M059J (cell line): Measurements from ENCODE around the gene UROS. TPM values are rescaled to one million over a fixed set of nuclear protein-coding genes. Genes with fewer than 3 reads are reported as not detected.

ENCODE experiments used
- DNase-seq: peaks from one replicate; pipeline ENCODE4 v3.0.0-alpha.2; 2012; ENCODE audit warnings: low read depth
- total RNA-seq: library from RNA; depleted of rRNA; stranded (reverse); fragments of >200 nt; shearing (Covaris generic); gene quantifications from 2 replicates; pipeline ENCODE4 v1.2.3, GENCODE V29; 2014; rRNA removed

The UROS gene
- total RNA-seq, result 73.3 and 100 TPM in 2 replicates

DNA sequence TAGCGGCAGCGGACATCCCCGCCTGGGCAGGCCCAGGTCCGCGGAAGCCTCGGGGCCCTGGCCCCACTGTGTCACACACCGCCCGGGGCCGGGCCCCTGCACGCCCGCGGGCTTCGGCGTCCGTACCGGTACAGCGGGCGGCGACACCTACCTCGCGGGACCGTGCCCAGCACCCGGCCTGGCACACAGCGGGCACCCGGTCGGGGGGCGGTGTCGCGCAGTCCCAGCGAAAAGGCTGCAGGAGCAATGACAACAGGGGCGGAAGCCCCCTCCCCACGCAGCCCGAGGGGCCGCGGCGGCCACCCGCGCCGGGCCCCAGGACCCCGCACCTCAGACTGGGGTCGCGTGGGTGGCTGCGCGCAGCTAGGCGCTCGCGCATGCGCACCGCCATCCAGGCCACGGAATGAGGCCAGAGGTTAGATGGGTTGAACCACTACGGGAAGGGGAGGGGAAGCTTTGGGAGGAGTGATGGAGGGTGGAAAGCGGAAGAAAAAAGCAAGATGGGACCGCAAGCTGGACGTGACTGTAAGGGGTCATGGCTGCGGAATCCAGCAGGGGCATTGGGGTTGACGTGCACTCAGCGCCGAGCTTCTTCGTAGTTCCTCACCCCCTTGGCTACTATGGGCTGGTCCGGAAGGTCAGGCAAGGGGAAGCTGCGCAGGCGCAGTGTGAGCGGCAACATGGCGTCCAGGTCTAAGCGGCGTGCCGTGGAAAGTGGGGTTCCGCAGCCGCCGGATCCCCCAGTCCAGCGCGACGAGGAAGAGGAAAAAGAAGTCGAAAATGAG is at the start of gene UROS, which contains the start of gene BCCIP:
TSS of gene UROS (minus strand) at position 381 of the 785 bp plus-strand sequence. CDS start 6,759 bp downstream, outside the sequence.
TSS of gene BCCIP (plus strand) at position 669 of the 785 bp plus-strand sequence. CDS start at position 681, 12 bp downstream.
- DNase-seq, result peak; percentile 86

DNA sequence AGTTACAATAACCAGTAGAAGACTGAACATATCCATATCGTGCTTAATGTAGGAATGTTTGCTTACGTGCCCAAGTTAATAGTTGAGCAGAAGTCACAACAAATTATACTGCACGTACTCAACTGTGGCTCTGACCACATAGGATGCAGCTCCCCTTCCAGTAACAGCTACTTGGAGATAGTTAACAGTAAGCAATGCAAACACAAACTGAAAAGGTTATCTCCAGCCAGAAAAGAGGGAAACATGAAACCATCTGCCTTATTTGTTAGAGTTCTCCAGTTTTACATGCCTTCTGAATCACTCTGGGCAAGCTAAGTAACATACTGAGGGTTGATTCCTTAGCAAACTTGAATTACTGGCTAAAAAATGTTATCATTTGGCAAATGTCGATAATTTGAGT is 48.3 kb upstream of the UROS start:
- DNase-seq, result peak; percentile 12

DNA sequence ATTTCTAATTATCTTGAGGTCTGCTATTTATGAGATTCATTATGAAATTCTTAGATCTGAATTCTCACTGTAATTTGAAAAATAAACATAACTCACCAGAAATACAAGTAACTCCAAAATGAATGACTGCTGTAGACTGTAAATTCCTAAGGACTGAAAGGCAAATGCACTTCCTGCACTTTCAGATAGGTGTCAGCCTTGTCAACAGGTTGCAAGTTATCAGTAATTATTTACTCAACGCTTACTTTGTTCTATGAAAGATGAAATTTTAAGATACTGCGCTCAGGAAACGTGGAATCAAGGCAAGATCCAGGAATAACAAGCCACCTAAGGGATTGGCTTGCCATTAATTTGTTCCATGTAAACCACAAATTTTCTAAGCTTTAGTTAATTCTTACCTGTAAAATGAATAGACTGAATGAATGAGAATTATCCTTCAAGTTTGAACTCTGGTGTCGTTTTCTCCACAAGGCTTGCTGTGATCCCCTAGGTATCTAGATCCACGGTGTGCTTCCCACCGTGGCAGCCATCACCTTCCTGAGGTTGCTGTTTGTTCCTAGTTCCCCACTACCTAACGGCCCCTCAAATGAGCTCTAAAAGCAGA is 45.4 kb upstream of the UROS start:
- DNase-seq, result peak; percentile 50

DNA sequence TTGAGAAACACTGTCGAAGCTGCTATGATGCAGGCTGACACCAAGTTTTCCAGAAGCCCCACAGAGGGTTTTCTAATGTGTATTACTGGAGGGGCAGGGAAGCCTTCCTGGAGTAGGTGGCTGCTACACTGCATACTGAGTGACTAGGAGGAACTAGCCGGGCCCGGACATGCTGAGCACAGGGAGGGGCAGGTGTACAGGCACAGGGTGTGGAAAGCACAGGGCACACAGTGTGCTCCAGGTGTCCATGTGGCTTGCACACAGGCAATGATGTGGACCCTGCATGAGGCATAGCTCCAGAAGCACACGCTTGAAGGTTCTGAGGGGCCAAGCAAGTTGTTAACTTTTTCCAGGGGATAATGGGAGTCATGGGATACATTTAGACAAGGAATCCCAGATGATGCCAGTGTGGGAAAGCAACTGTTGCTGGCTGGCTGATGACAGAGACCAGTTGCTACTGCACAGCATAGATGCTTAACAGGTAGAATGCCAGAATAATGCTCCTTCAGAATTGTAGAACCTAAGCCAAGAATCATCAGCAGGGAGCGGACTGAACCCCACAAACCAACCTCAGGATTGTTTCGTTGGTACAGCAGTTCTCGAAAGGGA is 43.5 kb upstream of the UROS start:
- DNase-seq, result no peak

DNA sequence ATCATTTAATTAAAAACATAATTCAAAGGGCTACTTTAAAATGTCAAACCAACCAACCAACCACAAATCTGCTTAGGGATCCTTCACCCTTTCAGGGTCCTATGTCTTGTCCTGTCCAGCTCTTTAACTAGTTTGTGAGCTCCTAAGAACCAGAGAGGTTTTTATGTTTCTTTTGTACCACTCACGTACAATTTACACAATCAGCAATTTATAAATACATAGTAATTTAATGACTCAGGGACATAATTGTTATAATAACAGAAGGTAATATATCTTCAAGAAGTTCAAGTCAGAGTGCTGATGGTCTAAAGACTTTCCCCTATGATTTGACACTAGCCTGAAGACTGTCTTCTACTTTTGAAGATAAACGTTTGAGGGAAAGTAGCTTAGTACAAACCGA is 42.1 kb upstream of the UROS start:
- DNase-seq, result no peak

DNA sequence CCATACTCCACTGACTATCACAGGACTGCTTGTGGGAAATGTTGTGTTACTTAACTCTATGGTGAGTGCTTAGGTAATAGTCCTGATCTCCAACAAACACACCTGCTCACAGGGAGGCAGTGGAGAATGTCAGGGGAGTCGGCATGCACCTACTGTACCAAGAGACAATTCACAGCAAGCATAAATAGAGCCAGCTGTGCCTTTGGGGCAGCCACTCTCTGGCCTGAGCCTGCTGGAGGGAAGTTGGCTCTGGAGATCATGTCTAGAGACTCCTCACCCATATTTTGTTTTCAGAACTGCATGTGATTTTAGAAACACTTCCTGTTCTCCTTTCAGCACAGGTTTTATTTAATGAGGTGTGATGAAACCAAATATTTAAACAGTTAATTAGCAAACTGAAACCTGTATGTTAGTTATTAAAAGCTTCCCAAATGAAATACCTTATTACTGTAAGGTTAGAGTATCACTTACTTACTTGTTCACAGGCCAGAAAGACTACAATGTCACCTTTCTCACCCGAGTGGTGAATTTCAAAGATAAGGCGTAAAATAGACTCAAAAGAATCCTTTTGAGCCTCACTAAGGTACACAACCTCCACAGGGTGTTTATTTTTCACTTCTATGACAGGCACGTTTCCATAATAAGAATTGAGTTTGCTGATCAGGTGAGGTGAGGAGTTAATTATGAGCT is 36.2 kb upstream of the UROS start:
- no peak for DNase-seq

DNA sequence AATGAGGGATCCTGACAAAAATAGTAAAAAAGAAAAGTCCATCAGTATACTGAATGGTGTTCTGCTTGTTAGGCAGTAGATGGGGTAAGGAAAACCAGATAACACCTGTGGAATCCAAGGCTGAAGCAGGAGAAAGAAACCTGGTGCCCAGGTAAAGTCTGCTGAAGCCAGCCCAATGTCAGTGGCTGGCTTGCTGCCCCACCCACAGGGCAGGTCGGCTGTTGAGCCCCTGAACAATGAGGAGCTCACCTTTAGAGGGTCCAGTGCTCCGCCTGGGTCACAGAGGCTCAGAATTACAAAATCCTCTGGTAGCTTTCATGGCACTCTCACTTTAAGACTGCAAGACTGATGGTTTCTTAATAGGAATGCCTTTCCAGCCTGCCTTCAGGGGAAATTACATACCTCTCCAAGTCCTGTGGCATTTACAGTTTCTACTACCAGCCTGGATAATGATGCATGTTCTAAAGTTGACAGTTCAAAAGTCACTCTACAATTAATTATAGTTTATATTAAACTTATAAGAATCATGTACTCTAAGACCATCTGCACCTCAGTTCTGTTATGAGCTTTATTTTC is 34.2 kb upstream of the UROS start:
- DNase-seq, result peak; percentile 17

DNA sequence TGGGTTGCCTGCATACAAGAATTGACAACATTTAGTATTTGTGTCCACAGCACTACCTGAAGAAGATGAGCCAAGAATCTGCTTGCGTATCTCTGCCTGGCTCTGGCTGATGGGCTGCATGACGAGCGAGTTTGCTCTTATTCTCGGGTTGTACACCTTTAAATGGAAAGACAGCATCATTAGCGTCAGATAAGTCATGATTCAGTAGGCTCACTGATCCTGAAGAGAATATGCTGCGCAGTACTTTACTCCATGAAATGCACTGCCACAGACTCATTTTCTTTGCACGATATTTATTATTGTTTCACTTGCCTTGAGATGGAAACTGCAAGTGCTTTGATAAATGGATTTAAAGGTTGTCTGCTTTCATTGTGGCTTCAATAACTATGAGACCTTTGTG is 29.4 kb upstream of the UROS start:
- DNase-seq, result no peak

DNA sequence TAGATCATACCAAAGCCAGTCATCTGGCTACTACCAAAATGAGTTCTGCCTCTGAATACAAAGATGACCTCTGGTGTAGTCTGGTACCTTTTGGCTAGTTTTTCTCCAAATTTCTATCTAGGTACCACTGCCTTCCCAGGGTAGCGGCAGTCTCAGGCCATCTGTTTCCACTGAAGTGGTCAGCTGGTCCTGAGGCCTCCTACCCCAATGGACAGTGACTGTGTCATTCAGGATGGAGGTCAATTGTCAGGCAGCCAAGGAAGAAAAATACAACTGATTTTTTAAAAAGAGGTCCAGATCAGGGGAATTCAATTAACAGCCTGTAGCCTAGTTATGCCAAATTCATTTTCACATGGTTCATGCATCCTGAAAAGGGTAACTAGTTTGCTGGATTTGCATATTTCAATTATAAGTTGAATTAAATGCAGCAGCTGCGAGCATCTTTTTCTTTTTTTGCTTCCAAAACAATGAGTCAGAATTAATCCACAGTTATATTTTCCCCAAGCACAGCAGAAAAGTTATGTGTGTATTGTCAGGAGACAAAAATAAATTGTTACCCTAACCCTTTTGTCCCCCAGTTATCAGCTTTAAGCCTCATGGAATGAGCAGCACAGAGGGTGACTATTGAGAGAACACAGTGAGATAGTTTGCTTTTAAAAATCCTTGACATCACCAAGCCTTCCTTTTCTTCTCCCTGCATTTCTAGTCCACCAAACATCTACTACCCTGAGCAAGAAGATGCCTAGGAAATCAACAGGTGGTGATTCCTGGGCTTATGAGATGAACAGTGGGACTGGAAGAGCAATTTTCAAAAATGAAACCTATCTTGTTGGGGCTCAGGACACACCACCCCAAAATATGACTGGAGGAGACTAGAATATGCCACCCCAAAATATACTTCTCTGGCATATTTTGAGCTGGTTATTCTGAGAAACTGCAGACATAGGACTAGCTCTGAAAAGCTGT is 28.0 kb upstream of the UROS start:
- no peak for DNase-seq

DNA sequence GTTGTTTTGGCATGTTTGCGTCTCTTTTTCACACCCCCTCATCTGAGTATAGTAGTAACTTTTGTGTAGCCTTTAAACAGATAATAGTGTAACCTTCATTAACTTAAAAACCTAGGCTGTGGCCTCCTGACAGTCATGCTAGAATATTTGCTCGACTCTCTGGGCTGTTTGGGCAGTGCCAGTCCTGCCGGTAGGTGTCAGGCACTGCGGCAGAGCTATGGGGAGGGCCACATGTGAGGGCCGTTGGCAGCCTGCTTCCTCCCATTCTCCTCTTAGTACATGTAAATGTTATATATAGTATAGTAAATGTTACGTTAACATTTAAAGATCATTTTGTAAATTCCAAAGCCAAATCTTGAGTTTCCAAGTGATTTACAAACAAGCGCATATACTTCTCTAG is 26.4 kb upstream of the UROS start:
- DNase-seq, result no peak

DNA sequence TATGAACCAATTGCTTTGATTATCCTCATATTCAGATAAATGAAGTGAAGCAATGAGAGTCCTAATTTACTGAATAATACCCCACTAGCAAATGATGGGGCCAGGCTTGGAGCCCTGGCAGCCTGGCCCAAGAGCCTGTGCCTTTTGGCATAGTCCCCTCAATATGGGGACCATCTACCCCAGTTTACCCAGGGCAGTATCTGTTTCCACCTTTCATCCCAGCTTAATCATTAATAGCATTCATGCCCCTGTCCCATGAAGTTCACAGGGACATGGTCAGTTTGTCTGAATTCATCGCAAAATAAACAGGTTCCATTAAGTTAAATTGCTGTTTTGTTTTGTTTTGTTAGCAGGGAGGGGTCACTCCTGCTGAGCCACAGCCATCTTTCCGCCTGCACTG is 25.8 kb upstream of the UROS start:
- no peak for DNase-seq

DNA sequence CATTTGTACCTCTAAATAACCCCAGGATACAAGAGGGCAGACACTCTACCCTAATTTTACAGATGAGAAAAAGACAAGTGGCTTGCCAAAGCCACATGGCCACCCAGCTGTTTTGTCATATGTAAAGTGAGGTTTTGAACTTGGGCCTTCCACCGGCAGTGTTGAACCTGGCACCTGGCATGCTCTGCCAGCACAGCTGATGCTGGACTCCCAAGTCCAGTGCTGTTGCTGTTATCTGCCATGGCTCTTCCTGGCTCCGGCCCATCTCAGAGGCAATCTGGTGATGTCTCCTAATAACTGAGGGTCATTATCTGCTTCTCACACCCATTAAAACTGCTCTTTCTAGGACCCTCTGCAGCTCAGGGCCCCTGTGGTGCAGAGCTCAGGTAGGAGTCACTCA is 25.3 kb upstream of the UROS start:
- no peak for DNase-seq

DNA sequence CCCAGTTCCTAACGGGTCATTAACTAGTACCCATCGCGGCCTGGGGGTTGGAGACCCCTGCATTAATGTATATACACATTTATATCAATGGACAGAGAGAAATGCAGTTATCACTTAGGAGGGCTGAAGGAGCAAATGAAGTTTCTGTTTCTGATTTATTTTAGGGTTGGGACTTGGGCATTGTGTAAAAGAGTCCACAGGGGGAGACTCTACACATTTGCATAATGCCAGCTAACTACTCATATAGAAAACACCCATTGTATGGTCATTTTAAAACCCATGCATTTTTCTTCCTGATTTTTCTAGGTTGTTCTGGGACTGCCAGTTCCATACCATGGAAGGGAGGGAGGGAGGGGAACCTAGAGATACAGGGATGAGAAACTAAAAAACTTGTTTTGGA is 23.8 kb upstream of the UROS start:
- DNase-seq, result no peak

DNA sequence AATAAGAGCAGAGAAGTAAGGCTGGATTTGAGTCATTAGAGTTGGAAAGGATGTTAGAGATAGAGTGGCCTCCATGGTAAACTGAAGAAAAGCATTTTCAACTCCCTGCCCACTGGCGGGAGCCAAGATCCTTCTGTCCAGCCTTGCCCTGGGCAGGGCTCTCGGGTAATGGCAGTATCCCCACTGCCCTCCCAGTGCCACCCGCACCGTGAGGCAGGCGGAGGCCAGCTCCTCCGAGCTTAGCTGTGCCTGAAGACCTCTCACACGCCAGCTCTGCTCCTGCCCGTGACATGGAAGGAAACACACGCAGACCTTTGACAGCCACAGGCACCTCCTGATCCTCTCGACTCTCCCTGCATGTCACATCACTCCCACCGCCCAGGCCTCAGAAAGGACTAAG is 22.6 kb upstream of the UROS start:
- no peak for DNase-seq

DNA sequence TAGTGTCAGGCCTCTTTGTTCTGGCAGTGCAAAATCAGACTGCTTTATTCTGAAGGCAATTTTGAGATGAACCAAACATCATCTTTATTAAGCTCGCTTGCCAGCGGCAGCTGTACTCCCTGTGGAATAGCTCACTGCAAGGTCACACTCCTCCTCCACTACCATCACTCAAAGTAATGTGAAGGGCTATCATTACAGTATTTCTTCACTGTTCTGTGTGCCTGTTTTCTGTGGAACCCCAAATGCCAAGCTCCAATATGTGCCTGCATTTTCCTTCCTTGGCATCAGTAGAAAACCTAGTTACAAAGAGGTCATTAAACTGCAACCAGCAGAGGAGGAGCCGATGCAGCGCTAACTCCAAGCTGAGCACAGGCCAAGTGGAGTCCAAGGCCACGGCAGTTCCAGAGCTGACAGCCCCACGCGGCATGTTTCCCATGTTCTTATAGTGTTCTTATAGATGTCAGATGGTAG is 21.7 kb upstream of the UROS start:
- DNase-seq, result no peak

DNA sequence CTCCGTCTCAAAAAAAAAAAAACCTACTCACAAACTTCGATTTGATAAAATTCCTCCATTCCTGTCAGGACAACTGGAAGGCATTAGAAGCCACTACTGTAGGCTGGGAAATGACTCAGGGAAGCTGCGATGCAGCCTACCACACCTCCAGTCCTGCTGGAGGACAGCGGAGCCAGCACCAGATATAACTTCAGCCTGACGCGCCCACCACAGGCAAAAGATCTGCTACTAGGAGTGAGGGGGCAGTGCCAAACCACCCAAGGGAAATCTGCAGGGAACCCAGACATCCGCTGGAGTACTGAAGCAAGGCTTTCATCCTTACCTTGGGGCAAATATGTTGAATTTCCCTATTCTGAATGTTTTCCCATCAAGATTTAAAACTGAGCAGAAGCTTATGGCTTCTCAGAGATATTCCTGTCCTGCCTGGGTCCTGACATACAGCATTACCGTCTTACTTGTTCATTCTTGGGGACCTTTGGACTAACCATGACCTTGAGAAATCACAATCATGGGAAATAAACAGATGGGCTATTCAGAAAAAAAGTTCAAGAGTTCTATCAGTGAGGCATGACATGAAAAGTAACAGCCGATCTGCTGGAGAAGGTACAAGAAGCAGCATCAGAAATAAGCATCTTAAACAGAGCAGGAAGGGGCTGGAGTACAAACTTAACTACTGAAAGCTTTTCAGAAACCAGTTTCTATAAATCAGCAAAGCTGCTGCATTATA is 20.7 kb upstream of the UROS start:
- no peak for DNase-seq

DNA sequence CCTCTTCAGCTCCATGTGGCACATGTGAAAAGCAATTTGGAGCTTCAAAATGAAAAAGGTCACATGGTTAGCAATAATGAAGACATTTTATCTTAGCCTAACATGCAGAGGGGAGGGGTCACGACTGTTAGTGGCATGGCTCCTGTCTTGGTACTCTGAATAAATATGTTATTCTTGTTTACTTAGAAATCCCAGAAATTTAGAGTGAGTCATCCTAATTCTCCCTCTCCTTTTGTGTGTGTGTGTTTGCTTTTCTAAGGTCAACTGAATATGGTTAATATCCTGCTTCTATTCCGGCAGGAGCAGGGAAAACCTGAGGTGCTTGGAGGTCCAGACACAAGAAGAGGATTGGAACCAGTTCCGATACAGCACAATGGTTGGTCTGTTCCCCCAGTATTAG is 17.9 kb upstream of the UROS start:
- DNase-seq, result peak; percentile 16

DNA sequence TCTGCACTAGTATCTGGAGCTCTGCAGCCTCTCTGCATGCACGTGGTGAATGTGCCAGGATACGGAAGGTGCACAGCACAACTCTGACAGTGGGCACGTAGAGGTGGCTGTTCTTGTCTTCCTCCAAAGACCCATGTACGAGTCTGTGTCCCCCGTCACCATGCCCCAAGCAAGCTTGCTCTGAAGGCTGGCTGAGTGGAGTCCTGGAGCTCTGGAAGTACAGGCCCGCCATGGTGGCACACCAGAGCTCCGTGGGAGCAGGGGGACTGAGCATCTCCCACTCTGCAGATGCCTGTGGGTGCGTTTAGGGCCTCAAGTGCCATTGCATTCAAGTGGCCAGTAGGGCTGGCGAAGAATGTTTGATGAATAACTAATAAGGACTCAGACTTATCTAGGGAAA is 17.3 kb upstream of the UROS start:
- no peak for DNase-seq

DNA sequence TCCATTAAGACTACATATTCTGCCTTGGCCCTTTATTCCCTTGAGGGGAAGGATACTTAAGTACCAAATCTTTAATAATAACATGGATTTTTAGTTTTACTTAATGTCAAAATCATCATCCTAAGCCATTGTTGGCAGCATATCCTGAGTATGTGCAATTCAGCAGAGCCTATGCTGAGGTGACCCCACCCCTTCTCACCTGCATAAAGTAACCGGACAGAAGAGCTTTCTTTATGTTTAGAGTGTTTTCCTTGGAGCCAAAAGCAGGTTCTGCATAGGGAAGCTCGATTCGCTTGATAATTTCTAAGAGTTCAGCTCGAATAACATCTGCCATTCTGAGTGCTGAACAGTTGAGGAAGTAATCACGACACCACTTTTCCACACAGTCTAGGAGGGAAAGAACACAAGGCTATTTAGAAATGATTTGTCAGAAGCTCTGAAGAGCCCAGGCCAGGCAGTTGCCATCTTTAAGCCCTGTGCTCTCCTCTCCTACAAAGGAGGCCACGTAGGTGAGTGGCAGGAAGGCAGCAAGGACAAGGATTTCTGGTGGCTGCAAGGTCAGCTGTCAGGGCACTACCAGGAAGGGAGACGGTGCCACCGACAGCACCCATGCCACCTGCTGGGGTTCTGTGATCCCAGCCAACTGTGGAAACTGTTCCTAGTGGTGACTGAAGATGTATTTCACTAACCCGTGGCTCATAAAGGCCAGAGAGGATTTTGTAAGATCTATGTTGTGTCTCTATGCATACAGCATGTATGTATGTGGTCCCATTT is 15.9 kb upstream of the UROS start:
- no peak for DNase-seq
